Dermis blood vessel endothelial cell (primary cell): ENCODE measurements around the gene TNK2. TPM values are rescaled to one million over a fixed set of nuclear protein-coding genes. Genes with fewer than 3 reads are reported as not detected.
"Not testable (repeated sequence)": the region's sequence is repeated elsewhere in the genome, so short reads cannot be mapped to it uniquely, and the experiment has no call there.

Experiments used
- DNase-seq: peaks from one replicate; pipeline ENCODE4 v3.0.0; 2010
- total RNA-seq: library from RNA; depleted of rRNA; stranded (reverse); fragments of >200 nt; gene quantifications from 2 replicates; pipeline ENCODE4 v1.2.3, GENCODE V29; 2014

The TNK2 gene
- total RNA-seq, 1 donor from 2014 or later = 20.1 TPM

DNA sequence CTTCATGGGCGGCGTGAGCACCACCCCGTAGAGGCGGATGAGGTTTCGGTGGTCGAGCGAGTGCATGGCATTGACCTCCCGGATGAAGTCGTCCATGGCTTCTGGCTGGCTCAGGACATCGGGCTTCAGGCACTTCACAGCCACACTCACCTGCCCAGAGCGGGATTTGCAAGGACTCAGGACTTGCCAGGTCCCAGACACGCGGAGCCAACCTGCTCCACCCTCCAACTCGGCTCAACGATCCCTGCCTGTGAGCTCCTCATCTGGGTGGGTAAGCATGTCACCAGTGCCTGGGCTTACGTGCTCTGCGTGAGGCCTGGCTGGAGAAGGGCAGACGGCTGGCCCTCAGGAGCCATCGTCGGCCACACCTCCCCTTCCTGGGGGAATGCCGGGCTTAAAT is 25.2 kb downstream of the TNK2 start:
- DNase-seq = no peak

DNA sequence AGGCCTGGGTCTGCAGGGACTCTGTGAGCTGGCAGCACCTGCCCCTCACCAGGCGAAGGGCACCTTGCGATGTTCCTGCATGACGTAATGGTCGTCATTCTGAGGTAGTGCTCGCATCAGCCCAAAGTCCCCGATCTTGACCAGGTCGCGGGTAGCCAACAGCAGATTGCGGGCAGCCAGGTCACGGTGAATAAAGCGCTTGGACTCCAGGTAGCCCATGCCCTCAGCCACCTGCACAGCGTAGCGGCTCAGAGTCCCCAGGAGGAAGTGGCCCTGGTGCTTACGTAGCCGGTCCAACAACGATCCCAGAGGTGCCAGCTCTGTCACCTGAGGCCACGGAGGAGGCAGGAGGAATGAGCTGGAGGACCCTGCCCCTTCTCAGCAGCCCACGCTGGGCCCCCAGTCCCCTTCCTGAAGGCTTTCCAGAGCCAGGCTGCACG is 26.3 kb downstream of the TNK2 start:
- DNase-seq = no peak

DNA sequence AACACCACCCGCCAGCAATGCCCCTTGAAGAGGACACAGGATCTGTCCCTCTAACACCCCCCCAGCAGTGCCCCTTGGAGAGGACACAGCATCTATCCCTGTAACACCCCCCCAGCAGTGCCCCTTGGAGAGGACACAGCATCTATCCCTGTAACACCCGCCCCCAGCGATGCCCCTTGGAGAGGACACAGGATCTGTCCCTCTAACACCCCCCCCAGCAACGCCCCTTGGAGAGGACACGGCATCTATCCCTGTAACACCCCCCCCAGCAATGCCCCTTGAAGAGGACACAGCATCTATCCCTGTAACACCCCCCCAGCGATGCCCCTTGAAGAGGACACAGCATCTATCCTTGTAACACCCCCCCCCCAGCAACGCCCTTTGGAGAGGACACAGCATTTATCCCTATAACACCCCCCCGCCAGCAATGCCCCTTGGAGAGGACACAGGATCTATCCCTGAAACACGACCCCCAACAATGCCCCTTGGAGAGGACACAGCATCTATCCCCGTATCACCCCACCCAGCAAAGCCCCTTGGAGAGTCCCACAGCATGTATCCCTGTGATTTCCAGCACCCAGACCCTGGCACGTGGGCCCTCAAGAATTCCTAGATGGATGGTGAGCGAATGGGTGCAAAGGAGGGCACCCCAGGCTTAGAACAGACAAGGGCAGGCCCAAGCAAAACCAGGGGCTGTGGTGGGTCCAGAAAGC is 26.9 kb downstream of the TNK2 start:
- no peak for DNase-seq

DNA sequence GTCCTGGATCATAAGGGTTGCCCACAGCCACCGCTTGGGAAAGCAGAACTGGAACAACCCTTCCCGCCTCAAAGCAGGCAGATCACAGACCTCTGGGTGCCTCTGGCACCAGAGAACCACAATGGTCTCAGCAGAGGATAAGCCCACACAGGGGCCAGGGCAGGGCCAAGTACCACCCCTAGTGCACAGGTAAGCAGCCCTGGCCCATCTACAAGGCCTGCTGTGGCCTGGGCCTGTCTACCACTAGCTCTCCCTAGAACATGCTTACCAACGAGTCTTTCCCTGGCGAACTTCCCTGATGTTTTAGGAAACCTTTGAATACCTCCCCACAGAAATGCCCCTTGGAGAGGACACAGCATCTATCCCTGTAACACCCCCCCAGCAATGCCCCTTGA is 28.3 kb downstream of the TNK2 start:
- DNase-seq = no peak

DNA sequence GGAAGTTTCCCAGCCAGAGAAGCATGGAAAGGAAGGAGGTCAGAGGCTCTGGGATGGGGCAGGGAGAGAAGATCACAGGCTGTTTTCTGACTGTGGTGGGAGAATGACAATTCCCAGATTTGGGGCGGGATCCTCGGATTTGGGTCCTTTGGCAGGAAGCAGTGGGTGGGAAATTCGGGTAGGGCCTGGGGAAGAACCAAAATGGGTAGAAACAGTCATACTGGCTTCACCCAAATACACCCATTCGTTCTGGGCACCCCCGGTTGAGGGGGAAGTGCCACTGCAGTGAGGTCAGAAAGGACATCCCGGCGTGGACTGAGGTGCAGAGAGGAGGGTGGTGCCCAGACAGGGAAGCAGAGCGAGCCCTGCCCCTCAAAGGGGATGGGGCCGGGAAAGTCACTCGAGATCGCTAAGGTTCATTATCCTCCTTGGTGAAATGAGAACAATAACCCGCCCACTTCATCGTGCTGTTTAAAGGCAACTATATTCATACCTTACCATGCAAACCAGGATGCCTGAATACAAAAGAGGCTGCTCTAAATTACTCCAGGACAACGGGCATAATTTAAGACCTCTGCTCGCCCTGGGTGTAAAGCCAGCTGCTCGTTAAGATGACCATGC is 28.8 kb downstream of the TNK2 start:
- no peak for DNase-seq

DNA sequence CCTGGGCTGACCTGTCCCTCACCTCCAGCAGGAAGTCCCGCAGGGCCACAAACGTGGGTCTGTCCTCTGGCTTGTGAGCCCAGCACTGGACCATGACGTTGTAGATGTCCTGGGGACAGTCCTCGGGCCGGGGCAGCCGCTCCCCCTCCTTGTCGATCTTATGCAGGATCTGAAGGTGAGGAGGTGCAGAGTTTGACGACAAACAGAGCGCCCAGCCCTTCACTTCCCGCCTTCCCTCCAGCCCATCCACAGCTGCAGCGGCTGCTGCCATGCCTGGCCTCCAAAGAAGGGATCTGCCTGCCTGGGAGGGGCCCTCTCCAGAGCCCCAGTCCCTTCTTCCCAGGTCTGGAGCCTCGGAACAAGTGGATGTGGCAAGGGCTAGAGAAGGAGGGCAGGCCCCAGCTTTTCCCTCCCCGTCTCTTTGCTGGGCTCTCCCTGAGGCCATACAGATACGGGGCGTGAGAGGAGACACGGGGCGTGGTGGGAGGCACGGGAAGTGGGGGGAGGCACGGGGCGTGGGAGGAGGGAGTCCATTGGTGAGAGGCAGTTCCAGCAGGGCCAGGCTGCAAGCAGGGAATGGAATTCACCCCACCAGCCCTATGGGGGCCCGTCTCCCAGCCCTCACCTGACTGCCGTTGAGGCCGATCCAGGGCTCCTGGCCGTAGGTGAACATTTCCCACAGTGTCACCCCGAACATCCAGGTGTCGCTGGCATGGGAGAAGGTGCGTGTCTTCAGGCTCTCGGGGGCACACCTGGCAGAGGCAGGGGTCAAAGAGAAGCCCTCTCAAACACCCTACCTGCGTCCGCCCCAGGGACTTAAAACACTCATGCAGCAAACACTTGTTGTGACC is 29.7 kb downstream of the TNK2 start:
- no peak for DNase-seq

DNA sequence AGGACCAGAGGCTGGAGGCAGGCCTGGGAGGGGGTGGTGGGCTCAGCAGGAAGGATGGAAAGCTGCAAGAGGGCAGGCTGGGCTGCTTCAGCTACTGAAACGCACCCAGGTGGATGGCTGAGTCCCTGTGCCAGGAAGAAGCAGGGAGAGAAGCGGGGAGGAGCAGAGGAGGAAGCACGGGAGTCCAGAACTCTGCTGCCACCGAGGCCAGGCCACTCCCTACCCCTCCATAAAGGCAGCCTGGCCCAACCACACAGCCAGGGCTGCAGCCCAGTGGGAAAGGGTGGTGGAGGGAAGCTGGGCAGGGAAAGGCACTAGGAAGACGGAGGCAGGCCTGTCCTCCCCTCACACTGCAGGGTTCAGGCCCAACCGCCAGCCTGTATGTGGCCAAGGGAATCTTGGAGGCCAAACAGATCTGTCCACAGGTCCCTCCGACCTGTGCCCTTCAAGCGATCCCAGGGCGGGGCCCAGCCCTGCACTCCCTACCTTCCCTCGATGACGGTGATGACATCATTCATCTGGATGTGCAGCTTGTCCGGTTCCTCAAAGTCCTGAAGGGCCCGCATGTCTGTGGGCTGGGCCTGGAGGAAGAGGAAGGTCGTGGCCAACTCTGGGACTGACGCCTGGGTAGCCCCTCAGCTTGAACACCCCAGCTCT is 30.5 kb downstream of the TNK2 start:
- no peak for DNase-seq

DNA sequence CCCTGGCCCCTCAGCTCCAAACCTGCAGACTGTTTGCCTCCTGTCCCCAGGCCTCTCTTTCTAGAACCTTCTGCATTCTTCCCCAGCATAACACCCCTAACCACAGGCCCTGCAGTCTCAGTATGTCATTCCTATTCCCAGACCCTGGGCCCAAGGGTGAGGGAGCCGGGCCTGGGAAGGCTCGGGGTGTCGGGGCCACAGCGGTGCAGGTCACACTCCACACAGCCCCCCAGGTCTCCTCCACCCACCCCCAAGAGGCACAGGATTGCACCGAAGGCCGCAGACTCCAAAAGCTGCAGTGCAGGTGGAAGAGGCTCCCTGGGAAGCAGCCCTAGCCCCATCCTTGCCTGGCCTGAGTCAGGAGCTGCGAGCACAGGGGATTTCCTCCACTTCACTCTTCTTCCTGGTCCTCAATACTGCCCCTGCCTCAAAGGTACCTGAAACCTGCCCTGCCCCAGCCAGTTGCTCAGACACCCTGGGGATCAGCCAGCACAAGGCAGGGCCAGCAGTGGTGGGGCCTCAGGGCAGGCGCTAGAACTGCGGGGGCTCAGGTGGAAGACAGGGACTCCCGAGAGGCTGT is 31.1 kb downstream of the TNK2 start:
- DNase-seq = no peak

DNA sequence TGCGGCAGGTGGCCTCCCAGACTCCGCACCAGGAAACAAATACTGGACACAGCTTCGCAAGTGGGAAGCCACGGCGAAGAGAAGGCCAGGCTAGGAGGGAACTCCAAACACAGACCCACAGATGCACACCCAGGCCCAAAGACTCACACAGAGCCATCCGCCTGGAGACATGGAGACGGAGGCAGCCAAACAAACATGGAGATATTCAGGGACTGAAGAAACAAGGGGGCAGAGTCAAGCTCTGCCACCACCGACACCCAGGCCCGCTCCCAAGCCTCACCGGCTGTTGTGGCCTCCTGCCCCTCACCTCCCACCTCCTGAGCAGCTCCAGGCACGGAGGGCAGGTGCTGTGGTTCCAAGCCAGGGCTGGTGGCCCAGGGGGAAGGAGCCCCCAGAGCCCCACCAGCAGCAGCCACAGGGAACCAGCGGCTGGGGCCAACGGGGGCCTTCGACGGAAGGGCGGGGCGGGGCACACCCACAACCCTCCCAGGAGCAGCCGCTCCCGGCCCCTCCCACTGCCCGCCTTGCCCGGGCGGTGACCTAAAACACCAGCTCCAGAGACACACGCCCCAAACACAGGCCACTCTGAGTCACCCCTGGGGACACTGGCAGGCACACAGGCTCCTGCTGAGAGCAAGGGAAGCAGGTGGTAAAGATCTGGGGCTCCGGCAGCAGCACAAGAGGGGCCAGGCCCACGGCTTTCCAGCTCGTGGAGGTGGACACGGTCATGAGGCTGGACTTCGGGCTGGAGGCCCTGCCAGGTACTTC is 31.9 kb downstream of the TNK2 start:
- no peak for DNase-seq

DNA sequence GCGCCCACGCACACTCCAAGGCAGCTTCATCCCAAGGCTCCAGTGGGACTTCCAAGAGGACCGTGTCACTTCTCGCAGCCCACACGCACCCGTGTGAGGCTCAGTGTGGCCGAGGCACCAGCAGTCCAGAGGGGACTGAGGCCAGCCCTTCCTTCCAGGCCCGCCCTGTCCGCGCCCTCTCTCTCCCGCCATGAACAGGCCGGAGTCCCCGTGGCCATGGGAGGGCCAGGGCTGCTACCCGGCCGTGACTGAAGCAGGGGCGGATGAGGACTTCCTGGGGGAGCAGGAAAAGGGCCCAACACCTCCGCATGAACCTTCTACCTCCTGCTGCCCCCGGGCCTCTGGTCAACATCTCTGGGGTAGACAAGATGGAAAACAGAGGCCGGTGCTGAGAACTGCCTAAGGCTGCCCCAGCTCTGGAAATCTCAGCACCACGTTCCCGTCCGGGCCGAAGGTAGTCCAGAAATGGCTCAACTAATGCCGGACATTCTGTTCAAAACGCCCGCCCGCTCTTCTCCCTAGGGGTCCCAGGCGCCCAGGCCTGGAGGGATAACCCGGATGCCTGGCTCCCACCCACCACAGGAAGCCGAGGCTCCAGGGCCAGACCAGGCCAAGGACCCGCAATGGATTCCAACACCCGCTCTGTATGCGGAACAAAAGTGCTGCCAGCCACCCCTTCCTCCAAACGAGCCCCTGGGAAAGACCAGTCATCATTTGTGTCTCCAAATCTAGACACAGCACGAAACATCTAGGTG is 32.7 kb downstream of the TNK2 start:
- DNase-seq = no peak

DNA sequence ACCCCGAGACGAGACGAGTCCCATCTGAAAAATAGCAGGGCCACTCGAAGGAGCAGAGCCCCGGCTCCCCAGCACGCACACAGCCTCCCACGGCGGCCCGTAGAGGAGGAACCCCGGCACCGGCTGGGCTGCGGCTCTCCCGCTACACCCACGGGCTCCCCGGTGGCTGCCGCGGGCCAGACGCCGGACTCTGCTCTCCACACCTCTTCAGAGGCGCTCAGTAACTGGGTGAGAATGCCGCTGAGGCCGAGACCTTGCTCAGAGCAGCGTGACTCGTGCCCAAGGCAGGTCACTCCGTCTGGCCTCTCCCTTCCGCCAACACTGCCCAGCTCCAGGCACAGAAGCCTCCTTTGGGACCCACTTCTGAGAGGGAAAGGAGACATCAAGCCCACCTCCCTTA is 34.4 kb downstream of the TNK2 start:
- no peak for DNase-seq

DNA sequence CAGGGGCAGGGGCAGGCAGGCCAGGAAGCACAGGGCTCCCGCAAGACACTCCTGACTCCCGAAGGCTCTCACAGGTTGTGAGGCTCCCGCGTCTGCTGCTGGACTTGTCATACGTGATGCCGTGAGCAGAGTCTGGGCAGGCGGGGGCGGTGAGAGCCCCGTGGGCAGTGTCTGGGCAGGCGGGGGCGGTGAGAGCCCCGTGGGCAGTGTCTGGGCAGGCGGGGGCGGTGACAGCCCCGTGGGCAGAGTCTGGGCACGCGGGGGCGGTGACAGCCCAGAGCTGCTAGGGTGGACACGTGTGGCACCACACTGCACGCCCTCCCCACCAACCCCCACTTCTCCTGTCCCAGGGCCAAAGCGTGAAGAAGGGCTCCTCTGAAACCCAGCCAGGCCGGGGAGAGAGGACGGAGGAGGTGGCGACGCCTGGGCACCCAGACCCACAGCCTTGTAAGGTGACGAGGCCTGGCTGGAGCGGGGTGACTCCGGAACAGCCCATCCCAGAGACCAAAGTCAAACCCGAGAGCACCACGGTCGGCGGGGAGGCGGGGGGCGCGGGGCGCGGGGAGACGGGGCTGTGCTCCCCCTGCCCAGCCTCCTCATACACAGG is 35.0 kb downstream of the TNK2 start:
- DNase-seq = no peak

DNA sequence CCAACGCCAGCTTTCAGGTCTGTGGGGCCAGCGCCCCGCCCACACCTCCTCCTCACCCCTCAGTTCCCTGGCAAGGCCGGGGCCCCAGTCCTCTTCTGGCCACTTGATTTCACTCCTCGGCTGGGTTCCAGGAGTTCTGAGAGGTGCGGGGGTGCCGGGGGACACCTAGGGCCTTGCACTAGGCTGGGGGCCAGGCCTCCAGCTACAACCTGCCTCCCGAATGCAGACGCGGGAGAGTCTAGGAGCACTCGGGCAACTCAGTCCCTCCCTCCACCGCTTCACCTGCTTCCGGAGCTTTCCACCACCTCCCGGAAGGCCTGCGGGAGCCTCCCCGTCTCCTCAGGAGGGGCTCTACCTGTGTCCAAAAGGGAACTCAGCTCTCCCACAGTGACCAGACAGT is 35.6 kb downstream of the TNK2 start:
- no peak for DNase-seq

DNA sequence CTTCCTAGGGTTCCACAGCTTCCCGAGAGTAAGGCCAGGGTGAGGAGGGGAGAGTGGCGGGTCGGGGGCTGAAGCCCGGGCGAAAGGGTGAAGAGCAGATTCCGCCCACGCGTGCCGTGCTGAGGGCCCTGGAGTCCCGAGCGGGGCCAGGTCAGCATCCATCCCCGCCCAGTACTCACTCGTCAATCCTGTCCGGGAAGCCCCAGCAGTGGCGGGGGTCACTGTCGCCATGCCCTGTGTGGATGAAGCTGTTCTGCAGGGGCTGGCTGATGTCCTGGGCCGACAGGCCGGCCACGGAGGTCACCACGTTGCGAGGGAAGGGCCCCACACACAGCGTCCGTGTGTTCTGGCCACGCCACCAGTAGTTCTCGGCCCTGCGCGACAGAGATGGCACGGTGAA is 36.3 kb downstream of the TNK2 start:
- DNase-seq = no peak

DNA sequence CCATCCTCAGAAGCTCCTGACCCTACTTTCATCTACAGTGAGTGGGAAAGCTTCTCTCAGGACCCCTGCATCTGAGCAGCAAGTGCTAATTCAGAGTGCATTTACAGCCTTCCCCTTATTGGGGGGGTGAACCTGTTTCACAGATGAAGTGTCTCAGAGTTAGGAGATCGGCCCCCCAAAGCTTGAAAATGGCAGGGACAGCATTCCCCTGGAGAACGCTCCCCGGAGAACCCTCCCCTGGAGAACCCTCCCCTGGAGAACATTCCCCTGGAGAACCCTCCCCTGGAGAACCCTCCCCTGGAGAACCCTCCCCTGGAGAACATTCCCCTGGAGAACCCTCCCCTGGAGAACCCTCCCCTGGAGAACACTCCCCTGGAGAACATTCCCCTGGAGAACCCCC is 36.7 kb downstream of the TNK2 start:
- DNase-seq = not testable (repeated sequence)

DNA sequence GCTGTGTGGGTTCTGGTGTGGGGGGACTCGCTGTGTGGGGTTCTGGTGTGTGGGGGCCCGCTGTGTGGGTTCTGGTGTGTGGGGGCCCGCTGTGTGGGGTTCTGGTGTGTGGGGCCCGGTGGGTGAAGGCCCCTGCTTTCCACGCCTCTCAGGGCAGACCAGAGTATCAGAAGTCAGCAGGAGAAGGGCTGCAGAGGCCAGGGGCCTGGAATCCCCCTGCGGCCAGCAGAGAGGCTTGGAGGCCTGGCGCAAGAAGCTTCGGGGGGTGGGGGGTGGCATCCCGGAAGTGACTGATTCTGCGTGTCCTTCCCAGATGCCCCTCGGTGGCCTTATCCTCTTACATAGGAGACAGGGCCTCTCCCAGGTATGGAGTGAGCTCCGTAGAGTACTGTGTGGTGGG is 37.4 kb downstream of the TNK2 start:
- no peak for DNase-seq

DNA sequence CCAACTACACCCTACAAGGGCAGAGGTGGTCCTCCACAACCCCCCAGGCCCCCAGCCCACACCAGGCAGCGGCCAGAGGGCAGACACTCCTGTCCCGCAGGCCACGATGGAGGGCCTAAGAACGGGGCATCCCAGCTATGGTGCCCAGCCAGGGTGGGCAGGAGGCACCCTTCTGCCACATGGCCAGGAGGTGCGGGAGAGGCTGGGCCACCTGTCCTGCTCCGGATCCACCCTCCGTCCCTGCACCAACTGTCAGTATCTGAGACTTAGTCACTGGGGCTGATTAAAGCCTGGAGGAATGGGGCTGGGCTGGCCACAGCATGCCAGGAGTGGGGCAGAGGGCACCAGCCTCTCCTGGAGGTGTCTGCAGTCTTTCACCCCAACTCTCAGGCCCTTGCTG is 37.9 kb downstream of the TNK2 start:
- DNase-seq = no peak

DNA sequence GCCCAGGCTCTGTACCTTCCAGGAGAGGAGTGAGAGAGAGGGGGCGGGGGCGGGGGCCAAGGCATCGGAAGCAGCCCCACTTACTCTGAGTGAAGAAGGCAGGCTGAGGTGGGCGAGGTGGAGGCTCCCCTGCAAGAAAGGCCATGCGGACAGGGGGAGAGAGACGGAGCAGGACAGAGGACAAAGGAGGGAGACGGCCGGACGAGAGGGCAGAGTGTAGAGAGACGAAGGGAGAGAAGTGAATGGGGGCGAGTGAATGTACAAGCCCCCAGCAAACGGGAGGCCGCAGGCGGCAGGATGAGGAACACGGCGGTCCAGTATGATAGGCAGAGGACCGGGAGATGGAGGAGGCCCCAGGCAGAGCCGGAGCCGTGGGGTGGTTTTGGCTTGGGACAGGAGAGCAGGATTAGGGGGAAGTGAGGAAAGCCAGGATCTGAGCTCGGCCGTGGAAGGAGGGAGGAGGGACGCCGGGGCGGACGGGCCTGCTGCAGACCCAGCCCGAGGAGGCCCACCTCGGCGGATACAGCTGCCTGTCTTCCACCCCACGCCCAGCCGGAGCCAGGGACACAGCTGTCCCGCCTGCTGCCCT is 38.8 kb downstream of the TNK2 start:
- DNase-seq = no peak

DNA sequence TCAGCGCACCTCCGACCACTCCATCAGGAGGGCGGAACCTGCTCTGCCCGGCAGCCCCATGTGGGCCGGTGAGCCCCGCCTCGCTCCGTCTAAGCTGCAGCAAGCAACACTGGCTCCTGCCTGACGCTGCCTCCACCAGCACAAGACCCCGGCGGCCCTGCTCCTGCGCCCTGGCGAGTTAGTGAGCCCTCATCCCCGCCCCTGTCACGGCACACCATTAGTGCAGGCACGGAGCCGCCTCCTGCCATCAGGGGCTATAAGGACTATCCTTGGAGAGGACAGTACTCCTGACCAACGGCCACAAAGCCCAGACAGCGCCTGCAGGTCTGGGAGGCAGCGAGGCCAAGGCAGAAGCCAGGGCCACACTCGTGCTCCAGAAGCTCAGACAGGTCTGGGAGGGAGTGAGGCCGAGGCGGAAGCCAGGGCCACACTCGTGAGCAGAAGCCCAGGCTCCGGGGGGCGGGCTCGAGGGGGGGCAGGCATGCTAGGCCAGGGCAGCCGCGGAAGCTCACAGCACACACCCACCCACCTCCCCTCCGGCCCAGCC is 39.4 kb downstream of the TNK2 start:
- DNase-seq = no peak

DNA sequence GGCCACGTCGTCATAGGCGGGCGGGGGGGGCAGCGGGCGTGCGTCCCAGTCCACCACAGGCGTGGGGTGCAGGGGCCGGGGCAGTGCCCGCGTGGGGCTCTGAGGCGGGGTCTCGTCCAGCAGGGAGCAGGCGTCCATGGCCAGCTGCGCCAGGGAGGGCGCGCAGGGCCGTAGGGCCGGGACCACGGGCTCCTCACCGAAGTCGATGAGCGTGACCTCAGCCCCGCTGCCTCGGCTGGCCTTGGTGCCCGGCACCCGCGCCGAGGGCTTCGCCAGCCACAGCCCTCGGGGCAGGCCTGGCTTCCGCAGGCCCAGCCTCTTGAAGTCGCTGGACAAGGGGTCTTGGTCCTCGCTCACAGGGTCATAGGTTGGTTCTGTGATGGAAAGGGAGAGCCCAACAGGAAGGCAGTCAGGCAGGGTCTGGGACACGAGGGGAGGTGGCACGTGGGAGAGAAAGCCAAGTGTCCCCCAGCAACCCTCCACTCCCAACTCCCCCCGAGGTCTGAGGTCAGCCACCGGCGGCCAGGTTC is 40.0 kb downstream of the TNK2 start:
- no peak for DNase-seq
